HG03442 (cell line): ENCODE results near the gene SHPK.

Source experiments
- ATAC-seq: cut with Tn5 transposase; IDR thresholded peaks from one replicate; pipeline ENCODE4 v1.9.1; 2021; ENCODE audit warnings: mild to moderate bottlenecking, moderate library complexity; ENCODE audit not compliant: unreplicated experiment

Gene SHPK, protein sequence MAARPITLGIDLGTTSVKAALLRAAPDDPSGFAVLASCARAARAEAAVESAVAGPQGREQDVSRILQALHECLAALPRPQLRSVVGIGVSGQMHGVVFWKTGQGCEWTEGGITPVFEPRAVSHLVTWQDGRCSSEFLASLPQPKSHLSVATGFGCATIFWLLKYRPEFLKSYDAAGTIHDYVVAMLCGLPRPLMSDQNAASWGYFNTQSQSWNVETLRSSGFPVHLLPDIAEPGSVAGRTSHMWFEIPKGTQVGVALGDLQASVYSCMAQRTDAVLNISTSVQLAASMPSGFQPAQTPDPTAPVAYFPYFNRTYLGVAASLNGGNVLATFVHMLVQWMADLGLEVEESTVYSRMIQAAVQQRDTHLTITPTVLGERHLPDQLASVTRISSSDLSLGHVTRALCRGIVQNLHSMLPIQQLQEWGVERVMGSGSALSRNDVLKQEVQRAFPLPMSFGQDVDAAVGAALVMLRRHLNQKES

GRCh38 chr17:3636154-3636907 lies at the start of gene SHPK, which contains the start of gene CTNS:
Gene SHPK, minus strand, starts transcription at chr17:3636250. Its CDS starts 31 bp downstream, at chr17:3636219.
Gene CTNS, plus strand, starts transcription at chr17:3636760. Its CDS starts 3,447 bp downstream, at chr17:3640207.
- peak; percentile 90 for ATAC-seq

- no peak for ATAC-seq
Measured at GRCh38 chr17:3685174-3685573, 49.1 kb upstream of the SHPK start.

DNA sequence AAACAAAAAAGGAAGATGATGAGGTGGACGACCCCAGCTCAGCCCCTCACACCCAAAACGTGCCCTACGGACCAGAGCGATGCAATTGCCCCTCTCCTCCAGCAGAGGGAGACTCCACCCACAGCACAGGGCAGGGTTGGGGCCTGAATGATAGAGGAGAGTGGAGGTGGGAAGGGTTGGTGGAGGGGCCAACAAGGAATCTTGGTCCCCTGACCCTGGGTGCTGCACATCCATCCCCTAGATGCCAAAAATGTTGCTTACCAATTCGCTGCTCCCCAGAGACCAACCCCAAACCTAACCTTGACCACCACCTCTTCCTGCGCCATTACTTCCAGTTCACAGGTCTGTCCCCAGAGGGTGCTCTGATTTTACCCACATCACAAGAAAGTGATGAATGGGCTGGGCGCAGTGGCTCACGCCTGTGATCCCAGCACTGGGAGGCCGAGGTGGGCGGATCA lies 47.0 kb upstream of the SHPK start:
- no peak for ATAC-seq

GRCh38 chr17:3682033-3682432 lies 46.0 kb upstream of the SHPK start:
- ATAC-seq = no peak

GRCh38 chr17:3681565-3681964 lies 45.5 kb upstream of the SHPK start:
- ATAC-seq = no peak

DNA sequence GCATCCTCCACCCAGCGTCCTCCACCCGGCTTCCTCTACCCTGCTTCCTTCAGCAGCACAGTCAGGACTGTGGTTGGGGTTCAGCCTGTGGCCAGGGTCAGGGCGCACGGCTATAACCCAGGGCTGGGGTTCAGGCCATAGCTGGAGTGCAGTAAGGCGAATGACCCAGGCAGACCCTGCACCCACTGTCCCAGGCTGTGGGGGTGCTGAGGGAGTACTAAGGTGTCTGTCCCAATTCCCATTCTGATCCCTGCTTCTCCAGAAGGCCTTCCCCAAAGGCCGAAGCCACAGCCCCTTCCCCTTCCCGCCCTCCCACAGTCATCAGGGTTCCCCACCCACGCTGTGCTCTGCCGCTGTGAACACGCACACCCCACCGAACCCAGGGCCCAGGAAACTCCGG lies 45.0 kb upstream of the SHPK start:
- ATAC-seq = no peak

DNA sequence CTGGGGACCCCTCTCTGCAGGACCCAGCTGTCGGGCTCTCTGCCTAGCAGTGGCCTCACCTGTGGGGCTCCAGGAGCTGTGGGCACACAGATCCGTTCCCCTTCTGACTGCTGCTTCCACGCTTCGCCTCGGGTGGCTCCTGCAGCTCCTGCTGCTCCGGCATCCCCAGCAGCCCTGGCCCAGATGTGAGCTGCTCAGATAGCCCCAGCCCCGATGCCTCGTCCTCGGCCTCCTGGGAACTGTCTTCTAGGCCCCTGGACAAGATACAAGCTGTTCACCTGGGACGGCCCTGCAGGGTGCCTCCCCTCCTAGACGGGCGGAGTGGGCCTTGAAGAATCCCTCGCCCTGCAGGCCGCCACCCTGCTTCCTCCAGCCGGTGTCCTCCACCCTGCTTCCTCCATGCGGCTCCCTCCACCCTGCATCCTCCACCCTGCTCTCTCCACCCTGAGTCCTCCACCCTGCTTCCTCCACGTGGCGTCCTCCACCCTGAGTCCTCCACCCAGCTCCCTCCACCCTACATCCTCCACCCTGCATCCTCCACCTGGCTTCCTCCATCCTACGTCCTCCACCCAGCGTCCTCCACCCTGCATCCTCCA lies 43.6 kb upstream of the SHPK start:
- ATAC-seq = no peak

DNA sequence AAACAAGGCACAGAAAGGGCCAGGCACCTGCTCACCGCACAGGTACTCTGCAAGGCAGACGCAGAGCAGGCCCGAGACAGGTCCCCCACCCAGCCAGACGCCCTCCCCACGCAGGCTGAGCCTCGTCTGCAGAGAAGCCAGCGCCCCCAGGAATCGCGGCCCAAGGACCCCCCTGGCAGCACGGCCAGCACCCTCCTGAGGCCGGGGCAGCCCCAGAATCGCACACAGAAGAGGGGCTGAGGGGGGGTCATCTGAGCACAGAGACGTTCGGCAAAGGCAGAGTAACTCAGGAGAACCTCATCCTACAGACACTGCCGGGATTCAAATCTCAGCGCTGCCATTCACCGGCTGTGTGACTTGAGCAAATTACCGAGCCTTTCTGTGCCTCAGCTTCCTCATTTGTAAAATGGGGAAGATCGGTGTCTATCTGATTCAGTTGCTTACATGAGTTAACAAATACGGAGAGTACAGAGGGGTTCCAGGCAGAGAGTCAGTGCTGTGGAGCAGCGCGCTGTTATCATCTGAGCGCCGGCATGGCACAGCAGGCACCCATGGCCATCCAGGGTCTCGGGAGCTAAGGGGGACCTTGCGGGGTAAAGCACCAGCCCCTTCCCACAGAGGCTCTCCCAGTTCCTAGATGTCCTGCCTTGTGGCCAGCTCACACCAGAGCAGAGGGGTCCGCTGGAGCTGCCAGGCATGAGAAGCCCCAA lies 42.9 kb upstream of the SHPK start:
- ATAC-seq = no peak

- no peak for ATAC-seq
Measured at GRCh38 chr17:3678095-3678820, 42.2 kb upstream of the SHPK start.

- no peak for ATAC-seq
Measured at GRCh38 chr17:3675886-3676285, 39.8 kb upstream of the SHPK start.

- no peak for ATAC-seq
Measured at GRCh38 chr17:3672571-3672970, 36.5 kb upstream of the SHPK start.

DNA sequence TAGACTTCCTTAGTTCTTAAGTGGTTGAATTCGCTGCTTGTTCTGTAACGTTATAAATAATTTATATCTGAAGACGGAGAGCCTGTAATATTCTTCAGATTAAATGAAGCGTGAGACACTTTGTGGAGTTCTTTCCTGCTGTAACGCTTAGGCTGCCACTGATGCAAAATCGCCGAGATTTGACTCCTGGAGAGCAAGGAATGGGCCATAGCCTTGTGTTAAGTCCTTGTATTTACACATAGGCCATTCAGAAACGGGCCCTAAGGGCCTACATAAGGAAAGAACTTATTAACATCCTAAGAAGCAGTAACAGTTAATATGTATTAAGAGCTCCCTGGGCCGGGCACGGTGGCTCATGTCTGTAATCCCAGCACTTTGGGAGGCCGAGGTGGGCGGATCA lies 33.5 kb upstream of the SHPK start:
- no peak for ATAC-seq

- ATAC-seq = peak; percentile 16
Measured at GRCh38 chr17:3669085-3669347, 33.0 kb upstream of the SHPK start.

- ATAC-seq = peak; percentile 80
Measured at GRCh38 chr17:3668279-3669084, 32.4 kb upstream of the SHPK start, which contains the start of the genes EMC6 and TAX1BP3. Gene EMC6, plus strand, starts transcription at chr17:3668812. Its CDS starts 335 bp downstream, at chr17:3669147. Gene TAX1BP3, minus strand, starts transcription at chr17:3668578. Its CDS starts 52 bp downstream, at chr17:3668526.

GRCh38 chr17:3667366-3668278 lies 31.6 kb upstream of the SHPK start:
- ATAC-seq = peak; percentile 5

DNA sequence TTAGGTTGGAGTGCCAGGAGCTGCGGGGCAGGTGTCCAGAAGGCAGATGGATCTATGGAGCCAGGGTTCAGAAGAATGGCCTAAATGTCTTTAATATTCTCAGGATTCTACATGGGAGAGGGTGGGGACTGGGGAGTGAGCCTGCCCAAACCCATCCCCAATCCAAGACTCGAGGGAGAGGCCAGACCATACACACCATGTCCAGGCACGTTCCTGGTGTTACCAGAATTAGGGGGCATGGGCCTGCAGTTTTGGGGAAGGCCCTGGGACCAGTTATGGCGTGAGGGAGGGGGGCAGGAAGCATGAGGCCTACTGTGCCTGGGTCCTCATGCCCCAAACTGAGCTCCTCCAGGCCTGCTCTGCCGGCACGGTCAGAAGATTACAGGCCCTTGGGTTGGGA lies 30.5 kb upstream of the SHPK start:
- no peak for ATAC-seq

- no peak for ATAC-seq
Measured at GRCh38 chr17:3665834-3666233, 29.8 kb upstream of the SHPK start.
